K562 (cell line): ENCODE results near the gene SLC35A2. TPM values are rescaled to one million over a fixed set of nuclear protein-coding genes. Genes with fewer than 3 reads are reported as not detected.
"Not testable (repeated sequence)": the region's sequence is repeated elsewhere in the genome, so short reads cannot be mapped to it uniquely, and the experiment has no call there.

Experiments
- ATAC-seq: fragments of 200-7000 bp; cut with Tn5 transposase; 3 replicates; pipeline ENCODE4 v1.9.1; 2020; ENCODE audit warnings: moderate library complexity
- BruUV-seq: library from RNA; stranded (reverse); fragments of 400-500 nt; replicated peaks from 2 replicates; lab custom pipeline; 2021; lab: Mats Ljungman, UMichigan
- CTCF ChIA-PET: fragments of 300-600 bp; formaldehyde crosslinking; extraction: SDS; loops from one replicate; lab custom pipeline; 2021; ENCODE audit warnings: low intra/inter-chr PET ratio; lab: Yijun Ruan, JAX
- POLR2A ChIA-PET: fragments of 300-600, 350-650 bp; sonication (Branson Sonifier 250); formaldehyde crosslinking; extraction: SDS; loops from one replicate; lab custom pipeline; 2021; ENCODE audit warnings: antibody characterized with exemption, inconsistent platforms; lab: Yijun Ruan, JAX
- DNase-seq, 4 experiments: peaks; one replicate each; pipeline versions ENCODE4 v3.0.0 to v3.0.0-alpha.2; 2011 to 2018; ENCODE audit warnings: low spot score in 3 of 4, mixed read lengths in 3 of 4; ENCODE audit errors: extremely low read depth in 1 of 4
- FAIRE-seq: peaks from 2 replicates; lab custom pipeline; 2011; peaks lifted over from hg19 to GRCh38; lab: Jason Lieb, UNC
- H2AFZ ChIP-seq: 2 replicates; pipeline ENCODE4 v1.6.0; 2011; ENCODE audit warnings: low read depth, low read length, control low read depth, inconsistent platforms
- H3K27ac ChIP-seq: fragments of 200-600 bp; 3 replicates; pipeline ENCODE4 v1.8.0; 2011; ENCODE audit warnings: low read depth, mild to moderate bottlenecking, control low read depth, inconsistent platforms, low read length, moderate library complexity, mixed read lengths; ENCODE audit errors: extremely low read depth
- H3K27me3 ChIP-seq, 2 experiments: fragments of 300-600 bp in 1 of 2; 2 replicates in 1 of 2; 3 replicates in 1 of 2; pipeline versions ENCODE4 v1.6.0 to v1.8.0; 2011; ENCODE audit warnings: inconsistent platforms in 2 of 2, low read length in 2 of 2, mild to moderate bottlenecking in 1 of 2, mixed read lengths in 1 of 2, moderate library complexity in 1 of 2; ENCODE audit not compliant: control insufficient read depth in 2 of 2, insufficient read depth in 2 of 2
- H3K36me3 ChIP-seq: fragments of 300-600 bp; 3 replicates; pipeline ENCODE4 v1.8.0; 2011; ENCODE audit warnings: mild to moderate bottlenecking, low read length, inconsistent platforms; ENCODE audit not compliant: control insufficient read depth, insufficient read depth
- H3K4me1 ChIP-seq, 2 experiments: fragments of 200-600 bp in 1 of 2; replicated peaks in 1 of 2; 2 replicates in 1 of 2; 3 replicates in 1 of 2; pipeline versions ENCODE4 v1.5.1 to v1.8.0; 2011; ENCODE audit warnings: inconsistent platforms in 2 of 2, low read length in 2 of 2, mild to moderate bottlenecking in 1 of 2, mixed read lengths in 1 of 2, moderate library complexity in 1 of 2; ENCODE audit not compliant: control insufficient read depth in 2 of 2, insufficient read depth in 2 of 2
- H3K4me2 ChIP-seq: 2 replicates; pipeline ENCODE4 v1.6.1; 2011; ENCODE audit warnings: low read length, control low read depth, inconsistent platforms, mixed read lengths; ENCODE audit not compliant: insufficient read depth
- H3K4me3 ChIP-seq: fragments of 200-600 bp; sonication (generic), shearing (Covaris generic); 2 replicates; pipeline ENCODE4 v1.5.1; 2016; ENCODE audit warnings: control low read depth, inconsistent platforms
- H3K79me2 ChIP-seq: fragments of 200-600 bp; 3 replicates; pipeline ENCODE4 v1.8.0; 2011; ENCODE audit warnings: low read length, inconsistent platforms; ENCODE audit not compliant: control insufficient read depth, insufficient read depth
- H3K9ac ChIP-seq, 2 experiments: 2 replicates each; pipeline versions ENCODE4 v1.6.0 to v1.6.1; 2011; ENCODE audit warnings: low read depth in 2 of 2, low read length in 2 of 2, control low read depth in 1 of 2, inconsistent platforms in 1 of 2, mild to moderate bottlenecking in 1 of 2, mixed read lengths in 1 of 2; ENCODE audit not compliant: insufficient read depth in 1 of 2
- H3K9me1 ChIP-seq: one replicate; pipeline ENCODE4 v1.6.0; 2011; ENCODE audit warnings: inconsistent platforms, mild to moderate bottlenecking, low read length, moderate library complexity; ENCODE audit not compliant: control insufficient read depth, insufficient read depth
- H3K9me3 ChIP-seq: replicated peaks from 2 replicates; pipeline ENCODE4 v1.5.1; 2011; ENCODE audit warnings: low read depth, low read length, inconsistent platforms; ENCODE audit not compliant: control insufficient read depth, insufficient read depth
- H4K20me1 ChIP-seq: replicated peaks from 2 replicates; pipeline ENCODE4 v1.6.1; 2011; ENCODE audit warnings: low read length, inconsistent platforms, mixed read lengths; ENCODE audit not compliant: control insufficient read depth, insufficient read depth
- HCFC1 ChIP-seq: IDR thresholded peaks from 2 replicates; pipeline ENCODE4 v1.6.1; 2012; ENCODE audit warnings: low read depth, low read length, improper control_type of control experiment
- POLR2A ChIP-seq: fragments of 450-650 bp; conservative IDR thresholded peaks from 2 replicates; pipeline ENCODE4 v1.6.1; 2016
- PRDM10 ChIP-seq: fragments of 450-650 bp; IDR thresholded peaks from 2 replicates; pipeline ENCODE4 v1.6.1; 2018; ENCODE audit not compliant: partially characterized antibody
- PURB ChIP-seq: sonication (generic); formaldehyde crosslinking; IDR thresholded peaks from 2 replicates; pipeline ENCODE4 v1.9.0; 2021; ENCODE audit warnings: low read depth, mild to moderate bottlenecking, missing genetic modification reagents
- TAF9B ChIP-seq: fragments of 450-650 bp; IDR thresholded peaks from 2 replicates; pipeline ENCODE4 v1.6.1; 2018; ENCODE audit warnings: mild to moderate bottlenecking; ENCODE audit not compliant: partially characterized antibody
- ZFP1 ChIP-seq: fragments of 450-650 bp; formaldehyde crosslinking; IDR thresholded peaks from 2 replicates; pipeline ENCODE4 v1.4.0; 2020; ENCODE audit warnings: mild to moderate bottlenecking, mixed read lengths
- ZNF121 ChIP-seq: sonication (generic); formaldehyde crosslinking; conservative IDR thresholded peaks from 2 replicates; pipeline ENCODE4 v1.8.0; 2022; ENCODE audit warnings: missing genetic modification reagents
- WGBS: fragments of 100-300 bp; shearing (Covaris generic); methylation state at CpG from one replicate; pipeline ENCODE4 v1.1.6; 2016; ENCODE audit warnings: low coverage, mixed read lengths; ENCODE audit not compliant: insufficient coverage; ENCODE audit errors: missing lambda C conversion rate; 5-methylcytosine and 5-hydroxymethylcytosine counted together
- in situ Hi-C: fragments of 300-500 bp; cut with MboI; formaldehyde crosslinking; loops from 4 replicates; pipeline ENCODE4 v1.15.0; 2018; ENCODE audit warnings: inconsistent platforms, mixed read lengths
- intact Hi-C: fragments of 100-400 bp; cut with micrococcal nuclease; formaldehyde crosslinking; loops from 2 replicates; pipeline ENCODE4 v1.14.2; 2022
- polyA plus RNA-seq, 8 experiments: library from polyadenylated mRNA; depleted of rRNA in 4 of 8; stranded (reverse) in 5 of 8; unstranded in 3 of 8; fragments of >200 nt; fragmentation: Nextera tagmentation in 2 of 8; fragmentation: Illumina TruSeq in 1 of 8; extraction: Ambion mirVana in 2 of 8; extraction: Trizol in 1 of 8; gene quantifications; 2 replicates each; pipeline versions ENCODE4 v1.2.1 to v1.2.3, GENCODE V29; 2011 to 2014; ENCODE audit warnings: inconsistent platforms in 1 of 8, missing spikeins in 1 of 8
- total RNA-seq, 7 experiments: library from RNA; depleted of rRNA in 6 of 7; stranded (reverse); fragments of >200 nt in 6 of 7; fragmentation: Illumina TruSeq in 2 of 7; extraction: Trizol in 2 of 7; gene quantifications; 2 replicates each; pipeline versions ENCODE4 v1.2.1 to v1.2.3, GENCODE V29; 2011 to 2021; ENCODE audit warnings: low replicate concordance in 1 of 7

Gene SLC35A2
- total and polyA plus RNA-seq, 9 of the 15 experiments (the other 6 are each of a cell fraction or from before 2014, with no cell fraction given), result 3.3 to 38.9 (median 20.0) TPM

DNA sequence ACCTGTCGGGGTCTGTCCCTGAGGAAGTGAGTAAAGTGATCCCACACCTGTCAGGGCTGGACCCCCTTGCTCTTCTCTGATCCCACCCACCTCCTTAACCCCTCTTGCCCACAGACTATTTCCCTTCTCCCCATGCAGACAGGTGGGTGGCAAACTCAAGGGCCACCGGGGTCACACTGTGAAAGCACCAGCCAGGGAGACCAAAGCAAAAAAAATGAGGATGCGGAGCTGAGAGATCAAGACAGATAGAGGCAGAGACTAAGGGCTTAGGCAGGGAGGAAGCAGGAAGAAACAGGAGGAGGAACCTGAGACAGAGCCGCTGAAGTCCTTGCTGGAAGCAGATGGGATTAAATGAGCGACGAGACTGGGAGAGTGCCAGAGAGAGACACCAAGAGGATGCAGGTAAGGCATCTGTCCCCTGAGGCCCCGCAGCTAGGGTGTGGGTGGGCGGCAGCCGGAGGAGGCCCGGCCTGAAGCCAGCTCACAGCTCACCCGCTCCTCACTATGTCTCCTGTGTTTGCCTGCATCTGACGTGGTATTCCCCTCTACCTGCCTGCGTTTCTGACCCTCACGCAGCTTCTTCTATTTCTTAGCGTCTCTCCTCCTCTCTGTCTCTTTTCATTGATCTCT lies 21.0 kb downstream of the SLC35A2 start (continued):
- no peak for TF ChIP-seq PURB
- TF ChIP-seq POLR2A, result 0 out of 2 replicates have a peak, but pooled peaks have one; percentile 4
- TF ChIP-seq, all 486 proteins: peak for 7

- POLR2A ChIA-PET, result interaction anchor here (0.8 kb wide), 1 partner anchor 11 kb away, joined by 4 read pairs; the partner anchor contains the start of gene PQBP1
- H3K4me1 ChIP-seq, result peaks cover 6 to 17% of the 10 kb centered on the region in 2 experiments; a peak in 4 of 5 replicates
- BruUV-seq, H4K20me1 ChIP-seq, H3K79me2 ChIP-seq, intact Hi-C loops, H3K9me1 ChIP-seq, H2AFZ ChIP-seq, H3K4me2 ChIP-seq, H3K36me3 ChIP-seq, FAIRE-seq, H3K4me3 ChIP-seq, H3K9me3 ChIP-seq, DNase-seq, H3K9ac ChIP-seq, in situ Hi-C loops, H3K27ac ChIP-seq, ATAC-seq, CTCF ChIA-PET, H3K27me3 ChIP-seq: not testable (repeated sequence)
- whole genome bisulfite sequencing, result 58% methylated on average over 5 of the region's 5 CpGs
Measured at GRCh38 chrX:48886586-48886985, 24.9 kb downstream of the SLC35A2 start.

DNA sequence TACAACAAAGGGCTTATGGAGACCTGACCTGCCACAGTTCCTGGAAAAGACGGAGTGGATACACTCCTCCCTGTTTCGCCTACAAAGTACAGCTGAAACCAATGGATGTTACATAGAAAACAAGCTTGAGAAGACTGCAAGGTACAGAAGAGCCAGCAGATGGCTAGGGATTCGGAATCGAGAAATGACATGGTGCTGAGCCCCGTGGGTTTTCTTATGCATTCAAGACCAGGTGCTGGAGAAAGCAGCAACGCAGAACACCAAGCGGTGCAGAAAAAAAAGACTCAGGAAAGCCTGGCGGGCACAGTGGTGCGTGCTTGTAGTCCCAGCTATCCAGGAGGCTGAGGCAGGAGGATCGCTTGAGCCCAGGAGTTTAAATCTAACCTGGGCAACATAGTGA lies 27.7 kb downstream of the SLC35A2 start:
- Histone ChIP-seq H3K27me3 (no peaks in the 10 kb centered on the region), H3K79me2 (no peaks in the 10 kb centered on the region), H4K20me1 (no peaks in the 10 kb centered on the region), H3K4me3 (no peak overlapping the region), H3K9me3 (no peaks in the 10 kb centered on the region), H3K36me3 (no peaks in the 10 kb centered on the region), H2AFZ (peak overlapping the region; percentile 59; the same call in 1 of the 2 replicates), H3K4me2 (no peak overlapping the region), H3K9ac (no peak overlapping the region), H3K27ac (no peak overlapping the region), H3K4me1 (no peaks in the 10 kb centered on the region; a peak in 2 of 5 replicates), H3K9me1 (no peaks in the 10 kb centered on the region)
- intact Hi-C loops, result no loop called here
- no TSS peak for BruUV-seq
- in situ Hi-C loops, result no loop called here
- ChIA-PET POLR2A (no interaction called here), CTCF (no interaction called here)
- DNase-seq (no peak), ATAC-seq (peak; percentile 75), FAIRE-seq (no peak)
- TF ChIP-seq HCFC1, result no peak
- no peak for TF ChIP-seq TAF9B
- peak; percentile 46 for TF ChIP-seq ZNF121 (CRISPR knock-in tag)
- no peak for TF ChIP-seq ZFP1 (CRISPR knock-in tag)
- peak; percentile 26 for TF ChIP-seq PRDM10
- 39% methylated on average over 10 of the region's 10 CpGs for WGBS
